ENCODE results near the gene ANKHD1.
"Not testable (repeated sequence)": the region's sequence is repeated elsewhere in the genome, so short reads cannot be mapped to it uniquely, and the experiment has no call there.

ANKHD1 gene

GRCh38 chr5:140381351-140381750 is 20.3 kb upstream of the ANKHD1 start:
- no peak for DNase-seq (ENCODE audit: low read depth)

- no peak for DNase-seq (ENCODE audit: low read depth)
These were observed 19.7 kb upstream of the ANKHD1 start for GRCh38 chr5:140381972-140382371.

GRCh38 chr5:140382866-140383265 is 18.8 kb upstream of the ANKHD1 start:
- DNase-seq (ENCODE audit: low read depth): no peak

GRCh38 chr5:140383300-140383699 is 18.3 kb upstream of the ANKHD1 start:
- no peak for DNase-seq (ENCODE audit: low read depth)

GRCh38 chr5:140388052-140388451 is 13.6 kb upstream of the ANKHD1 start:
- DNase-seq (ENCODE audit: low read depth): no peak

- no peak for DNase-seq (ENCODE audit: low read depth)
These were observed 10.3 kb upstream of the ANKHD1 start for GRCh38 chr5:140391312-140391711.

- DNase-seq (ENCODE audit: low read depth): no peak
These were observed 9.9 kb upstream of the ANKHD1 start for GRCh38 chr5:140391732-140392131.

- DNase-seq (ENCODE audit: low read depth): no peak
These were observed 7.9 kb upstream of the ANKHD1 start for GRCh38 chr5:140393738-140394137.

- no peak for DNase-seq (ENCODE audit: low read depth)
These were observed 3.2 kb upstream of the ANKHD1 start for GRCh38 chr5:140398379-140398811.

- DNase-seq (ENCODE audit: low read depth): no peak
These were observed 1.5 kb upstream of the ANKHD1 start for GRCh38 chr5:140399979-140400729.

- peak; percentile 71 for DNase-seq (ENCODE audit: low read depth)
These were observed 787 bp upstream of the ANKHD1 start for GRCh38 chr5:140400730-140401361.

- DNase-seq (ENCODE audit: low read depth): peak; percentile 24
These were observed 833 bp downstream of the ANKHD1 start for GRCh38 chr5:140402258-140403074.

GRCh38 chr5:140403613-140404012 is 2.0 kb downstream of the ANKHD1 start:
- DNase-seq (ENCODE audit: low read depth): no peak

GRCh38 chr5:140408750-140409241 is 7.2 kb downstream of the ANKHD1 start:
- no peak for DNase-seq (ENCODE audit: low read depth)

- no peak for DNase-seq (ENCODE audit: low read depth)
These were observed 11.6 kb downstream of the ANKHD1 start for GRCh38 chr5:140413230-140413629.

- no peak for DNase-seq (ENCODE audit: low read depth)
These were observed 15.6 kb downstream of the ANKHD1 start for GRCh38 chr5:140417235-140417634.

- no peak for DNase-seq (ENCODE audit: low read depth)
These were observed 17.4 kb downstream of the ANKHD1 start for GRCh38 chr5:140418862-140419520.

- DNase-seq (ENCODE audit: low read depth): no peak
These were observed 18.6 kb downstream of the ANKHD1 start for GRCh38 chr5:140420226-140420570.

- DNase-seq (ENCODE audit: low read depth): no peak
These were observed 19.2 kb downstream of the ANKHD1 start for GRCh38 chr5:140420665-140421361.

- DNase-seq (ENCODE audit: low read depth): not testable (repeated sequence)
These were observed 19.7 kb downstream of the ANKHD1 start for GRCh38 chr5:140421375-140421774.

GRCh38 chr5:140423609-140424008 is 22.0 kb downstream of the ANKHD1 start:
- DNase-seq (ENCODE audit: low read depth): no peak

- DNase-seq (ENCODE audit: low read depth): no peak
These were observed 22.5 kb downstream of the ANKHD1 start for GRCh38 chr5:140424135-140424534.
